ENCODE results near the gene ANKMY1. TPM values are rescaled to one million over a fixed set of nuclear protein-coding genes. Genes with fewer than 3 reads are reported as not detected.

The ANKMY1 gene
- total and polyA plus RNA-seq, 2 experiments from 2014 or later = 2.3 to 8.9 TPM

DNA sequence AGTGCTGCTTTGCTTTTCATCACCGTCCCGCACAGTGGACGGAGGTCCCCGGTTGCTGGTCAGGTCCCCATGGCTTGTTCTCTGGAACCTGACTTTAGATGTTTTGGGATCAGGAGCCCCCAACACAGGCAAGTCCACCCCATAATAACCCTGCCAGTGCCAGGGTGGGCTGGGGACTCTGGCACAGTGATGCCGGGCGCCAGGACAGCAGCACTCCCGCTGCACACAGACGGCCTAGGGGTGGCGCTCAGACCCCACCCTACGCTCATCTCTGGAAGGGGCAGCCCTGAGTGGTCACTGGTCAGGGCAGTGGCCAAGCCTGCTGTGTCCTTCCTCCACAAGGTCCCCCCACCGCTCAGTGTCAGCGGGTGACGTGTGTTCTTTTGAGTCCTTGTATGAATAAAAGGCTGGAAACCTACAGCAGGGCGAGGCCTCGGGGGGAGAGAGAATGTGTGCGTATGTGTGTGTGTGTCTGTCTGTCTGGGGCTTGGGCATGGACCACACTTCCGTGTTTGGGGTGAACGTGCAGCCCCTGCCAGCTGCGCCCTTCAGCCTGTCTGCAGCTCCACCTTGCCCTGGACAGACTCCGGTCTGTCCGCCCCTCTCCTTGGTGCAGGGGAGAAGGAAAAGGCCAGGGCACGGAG is 90.0 kb downstream of the ANKMY1 start:
- Histone ChIP-seq H3K27ac (ENCODE audit: low read depth) (no peak overlapping the region), H3K4me2 (no peak overlapping the region), H2AFZ (no peak overlapping the region), H4K20me1 (replicated peaks; ENCODE audit: insufficient read depth) (no peaks in the 10 kb centered on the region), H3K79me2 (replicated peaks; ENCODE audit: insufficient read depth) (no peaks in the 10 kb centered on the region), H3K36me3 (ENCODE audit: insufficient read depth) (no peaks in the 10 kb centered on the region), H3K4me1 (ENCODE audit: insufficient read depth) (no peaks in the 10 kb centered on the region), H3F3A (replicated peaks; ENCODE audit: low read depth) (no peaks in the 10 kb centered on the region), H3K4me3 (no peak overlapping the region), H3K27me3 (ENCODE audit: insufficient read depth) (0 out of 2 replicates have a peak, but pooled peaks cover 8% of the 10 kb centered on the region), H3K9me2 (ENCODE audit: insufficient read depth) (no peaks in the 10 kb centered on the region)
- H3K4me1 Mint-ChIP-seq = peaks cover 3% of the 10 kb centered on the region; the same call in 1 of the 3 replicates
- TF ChIP-seq, protein P1, sequence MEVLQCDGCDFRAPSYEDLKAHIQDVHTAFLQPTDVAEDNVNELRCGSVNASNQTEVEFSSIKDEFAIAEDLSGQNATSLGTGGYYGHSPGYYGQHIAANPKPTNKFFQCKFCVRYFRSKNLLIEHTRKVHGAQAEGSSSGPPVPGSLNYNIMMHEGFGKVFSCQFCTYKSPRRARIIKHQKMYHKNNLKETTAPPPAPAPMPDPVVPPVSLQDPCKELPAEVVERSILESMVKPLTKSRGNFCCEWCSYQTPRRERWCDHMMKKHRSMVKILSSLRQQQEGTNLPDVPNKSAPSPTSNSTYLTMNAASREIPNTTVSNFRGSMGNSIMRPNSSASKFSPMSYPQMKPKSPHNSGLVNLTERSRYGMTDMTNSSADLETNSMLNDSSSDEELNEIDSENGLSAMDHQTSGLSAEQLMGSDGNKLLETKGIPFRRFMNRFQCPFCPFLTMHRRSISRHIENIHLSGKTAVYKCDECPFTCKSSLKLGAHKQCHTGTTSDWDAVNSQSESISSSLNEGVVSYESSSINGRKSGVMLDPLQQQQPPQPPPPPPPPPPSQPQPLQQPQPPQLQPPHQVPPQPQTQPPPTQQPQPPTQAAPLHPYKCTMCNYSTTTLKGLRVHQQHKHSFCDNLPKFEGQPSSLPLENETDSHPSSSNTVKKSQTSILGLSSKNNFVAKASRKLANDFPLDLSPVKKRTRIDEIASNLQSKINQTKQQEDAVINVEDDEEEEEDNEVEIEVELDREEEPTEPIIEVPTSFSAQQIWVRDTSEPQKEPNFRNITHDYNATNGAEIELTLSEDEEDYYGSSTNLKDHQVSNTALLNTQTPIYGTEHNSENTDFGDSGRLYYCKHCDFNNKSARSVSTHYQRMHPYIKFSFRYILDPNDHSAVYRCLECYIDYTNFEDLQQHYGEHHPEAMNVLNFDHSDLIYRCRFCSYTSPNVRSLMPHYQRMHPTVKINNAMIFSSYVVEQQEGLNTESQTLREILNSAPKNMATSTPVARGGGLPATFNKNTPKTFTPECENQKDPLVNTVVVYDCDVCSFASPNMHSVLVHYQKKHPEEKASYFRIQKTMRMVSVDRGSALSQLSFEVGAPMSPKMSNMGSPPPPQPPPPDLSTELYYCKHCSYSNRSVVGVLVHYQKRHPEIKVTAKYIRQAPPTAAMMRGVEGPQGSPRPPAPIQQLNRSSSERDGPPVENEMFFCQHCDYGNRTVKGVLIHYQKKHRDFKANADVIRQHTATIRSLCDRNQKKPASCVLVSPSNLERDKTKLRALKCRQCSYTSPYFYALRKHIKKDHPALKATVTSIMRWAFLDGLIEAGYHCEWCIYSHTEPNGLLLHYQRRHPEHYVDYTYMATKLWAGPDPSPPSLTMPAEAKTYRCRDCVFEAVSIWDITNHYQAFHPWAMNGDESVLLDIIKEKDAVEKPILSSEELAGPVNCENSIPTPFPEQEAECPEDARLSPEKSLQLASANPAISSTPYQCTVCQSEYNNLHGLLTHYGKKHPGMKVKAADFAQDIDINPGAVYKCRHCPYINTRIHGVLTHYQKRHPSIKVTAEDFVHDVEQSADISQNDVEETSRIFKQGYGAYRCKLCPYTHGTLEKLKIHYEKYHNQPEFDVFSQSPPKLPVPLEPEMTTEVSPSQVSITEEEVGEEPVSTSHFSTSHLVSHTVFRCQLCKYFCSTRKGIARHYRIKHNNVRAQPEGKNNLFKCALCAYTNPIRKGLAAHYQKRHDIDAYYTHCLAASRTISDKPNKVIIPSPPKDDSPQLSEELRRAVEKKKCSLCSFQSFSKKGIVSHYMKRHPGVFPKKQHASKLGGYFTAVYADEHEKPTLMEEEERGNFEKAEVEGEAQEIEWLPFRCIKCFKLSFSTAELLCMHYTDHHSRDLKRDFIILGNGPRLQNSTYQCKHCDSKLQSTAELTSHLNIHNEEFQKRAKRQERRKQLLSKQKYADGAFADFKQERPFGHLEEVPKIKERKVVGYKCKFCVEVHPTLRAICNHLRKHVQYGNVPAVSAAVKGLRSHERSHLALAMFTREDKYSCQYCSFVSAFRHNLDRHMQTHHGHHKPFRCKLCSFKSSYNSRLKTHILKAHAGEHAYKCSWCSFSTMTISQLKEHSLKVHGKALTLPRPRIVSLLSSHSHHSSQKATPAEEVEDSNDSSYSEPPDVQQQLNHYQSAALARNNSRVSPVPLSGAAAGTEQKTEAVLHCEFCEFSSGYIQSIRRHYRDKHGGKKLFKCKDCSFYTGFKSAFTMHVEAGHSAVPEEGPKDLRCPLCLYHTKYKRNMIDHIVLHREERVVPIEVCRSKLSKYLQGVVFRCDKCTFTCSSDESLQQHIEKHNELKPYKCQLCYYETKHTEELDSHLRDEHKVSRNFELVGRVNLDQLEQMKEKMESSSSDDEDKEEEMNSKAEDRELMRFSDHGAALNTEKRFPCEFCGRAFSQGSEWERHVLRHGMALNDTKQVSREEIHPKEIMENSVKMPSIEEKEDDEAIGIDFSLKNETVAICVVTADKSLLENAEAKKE (CRISPR knock-in tag; IDR thresholded peaks at IDR 0.05) = no peak
- no peak for TF ChIP-seq EZH2 (IDR thresholded peaks at IDR 0.05; ENCODE audit: low read depth, unreplicated experiment)
- TF ChIP-seq, protein P2, sequence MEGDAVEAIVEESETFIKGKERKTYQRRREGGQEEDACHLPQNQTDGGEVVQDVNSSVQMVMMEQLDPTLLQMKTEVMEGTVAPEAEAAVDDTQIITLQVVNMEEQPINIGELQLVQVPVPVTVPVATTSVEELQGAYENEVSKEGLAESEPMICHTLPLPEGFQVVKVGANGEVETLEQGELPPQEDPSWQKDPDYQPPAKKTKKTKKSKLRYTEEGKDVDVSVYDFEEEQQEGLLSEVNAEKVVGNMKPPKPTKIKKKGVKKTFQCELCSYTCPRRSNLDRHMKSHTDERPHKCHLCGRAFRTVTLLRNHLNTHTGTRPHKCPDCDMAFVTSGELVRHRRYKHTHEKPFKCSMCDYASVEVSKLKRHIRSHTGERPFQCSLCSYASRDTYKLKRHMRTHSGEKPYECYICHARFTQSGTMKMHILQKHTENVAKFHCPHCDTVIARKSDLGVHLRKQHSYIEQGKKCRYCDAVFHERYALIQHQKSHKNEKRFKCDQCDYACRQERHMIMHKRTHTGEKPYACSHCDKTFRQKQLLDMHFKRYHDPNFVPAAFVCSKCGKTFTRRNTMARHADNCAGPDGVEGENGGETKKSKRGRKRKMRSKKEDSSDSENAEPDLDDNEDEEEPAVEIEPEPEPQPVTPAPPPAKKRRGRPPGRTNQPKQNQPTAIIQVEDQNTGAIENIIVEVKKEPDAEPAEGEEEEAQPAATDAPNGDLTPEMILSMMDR (conservative IDR thresholded peaks at IDR 0.05; ENCODE audit: low read depth in 2 of 2) = peak; percentile 30 to 58; a peak in 3 of 4 replicates
- no peak overlapping the region for H3K27ac Mint-ChIP-seq
- H3K27me3 Mint-ChIP-seq (ENCODE audit: insufficient read depth, low read depth, poor library complexity) = peaks cover 8% of the 10 kb centered on the region
- peaks cover 3% of the 10 kb centered on the region; the same call in 1 of the 3 replicates for H3K36me3 Mint-ChIP-seq (ENCODE audit: low read depth)
- ATAC-seq (peak; percentile 27), DNase-seq (ENCODE audit: low spot score) (no peak)
- H3K4me3 Mint-ChIP-seq = no peak overlapping the region
- no peaks in the 10 kb centered on the region for H3K9me3 Mint-ChIP-seq
